Endothelial cell (in vitro differentiated cells): ENCODE data around the gene COL19A1. TPM values are rescaled to one million over a fixed set of nuclear protein-coding genes. Genes with fewer than 3 reads are reported as not detected.
"Not testable (repeated sequence)": the region's sequence is repeated elsewhere in the genome, so short reads cannot be mapped to it uniquely, and the experiment has no call there.

Experiments
- DNase-seq: peaks from one replicate; pipeline ENCODE4 v3.0.0; 2021; ENCODE audit warnings: low spot score
- H3K27ac Mint-ChIP-seq: one replicate; pipeline ENCODE4 v1.8.0; 2021; ENCODE audit warnings: mixed read lengths, inconsistent platforms; ENCODE audit not compliant: unreplicated experiment
- H3K27me3 Mint-ChIP-seq: one replicate; pipeline ENCODE4 v1.8.0; 2021; ENCODE audit warnings: mild to moderate bottlenecking, moderate library complexity, mixed read lengths, inconsistent platforms; ENCODE audit not compliant: unreplicated experiment
- H3K36me3 Mint-ChIP-seq: one replicate; pipeline ENCODE4 v1.8.0; 2021; ENCODE audit warnings: mild to moderate bottlenecking, low read depth, mixed read lengths, inconsistent platforms; ENCODE audit not compliant: unreplicated experiment
- H3K4me1 Mint-ChIP-seq: one replicate; pipeline ENCODE4 v1.8.0; 2021; ENCODE audit warnings: mild to moderate bottlenecking, mixed read lengths, inconsistent platforms; ENCODE audit not compliant: unreplicated experiment
- H3K4me3 Mint-ChIP-seq: one replicate; pipeline ENCODE4 v1.8.0; 2021; ENCODE audit warnings: mild to moderate bottlenecking, mixed read lengths, inconsistent platforms; ENCODE audit not compliant: unreplicated experiment
- H3K9me3 Mint-ChIP-seq: one replicate; pipeline ENCODE4 v1.8.0; 2021; ENCODE audit warnings: mixed read lengths, inconsistent platforms; ENCODE audit not compliant: unreplicated experiment
- CTCF ChIP-seq: fragments of 200-600 bp; sonication (generic); IDR thresholded peaks from one replicate; pipeline ENCODE4 v1.5.0; 2021; ENCODE audit warnings: antibody characterized with exemption; ENCODE audit not compliant: unreplicated experiment
- total RNA-seq: library from RNA; stranded (reverse); fragmentation: NEBNext Ultra II Directional; extraction: Animal tissue kit (Norgen Biotek cat#: 25700); gene quantifications from one replicate; pipeline ENCODE4 v1.2.1, GENCODE V29; 2021; ENCODE audit not compliant: unreplicated experiment

Gene COL19A1
- total RNA-seq, 1 donor from 2014 or later = 0.33 TPM

- Mint-ChIP-seq H3K4me1 (no peaks in the 10 kb centered on the region), H3K27ac (no peak overlapping the region), H3K4me3 (no peak overlapping the region), H3K9me3 (no peaks in the 10 kb centered on the region), H3K27me3 (no peaks in the 10 kb centered on the region), H3K36me3 (no peaks in the 10 kb centered on the region)
- no peak for DNase-seq
- TF ChIP-seq CTCF = no peak
These were observed 121.2 kb downstream of the COL19A1 start for GRCh38 chr6:69987550-69987949.

GRCh38 chr6:69988458-69989126 lies 122.2 kb downstream of the COL19A1 start:
- Mint-ChIP-seq H3K9me3 (no peaks in the 10 kb centered on the region), H3K36me3 (no peaks in the 10 kb centered on the region), H3K27me3 (no peaks in the 10 kb centered on the region)

DNA sequence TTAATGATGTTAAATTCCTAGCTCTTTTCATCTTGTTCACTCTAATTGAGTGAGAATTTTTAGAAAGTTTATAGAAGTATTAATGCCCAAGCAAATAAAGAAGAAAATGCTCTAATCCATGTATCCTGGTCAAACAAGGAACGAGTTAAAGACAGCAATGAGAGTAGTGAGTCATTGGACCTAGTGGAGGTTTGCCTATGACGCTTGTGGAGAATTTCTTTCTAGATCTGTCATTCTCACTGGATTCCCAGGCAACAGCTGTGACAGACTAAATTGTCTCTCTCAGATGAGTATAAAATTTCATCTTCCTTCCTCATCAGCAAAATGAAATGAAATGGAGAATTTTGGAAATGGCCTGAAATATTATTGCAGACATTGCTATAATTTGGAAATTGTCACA lies 127.9 kb downstream of the COL19A1 start:
- TF ChIP-seq CTCF = no peak
- Mint-ChIP-seq H3K9me3 (no peaks in the 10 kb centered on the region), H3K27me3 (no peaks in the 10 kb centered on the region), H3K36me3 (no peaks in the 10 kb centered on the region), H3K4me1 (no peaks in the 10 kb centered on the region), H3K4me3 (no peak overlapping the region), H3K27ac (no peak overlapping the region)
- DNase-seq = no peak

More at GRCh38 chr6:69988458-69989126, 122.2 kb downstream of the COL19A1 start:
- no peak for DNase-seq
- no peak overlapping the region for H3K27ac Mint-ChIP-seq
- H3K4me3 Mint-ChIP-seq = no peak overlapping the region
- TF ChIP-seq CTCF = no peak
- no peaks in the 10 kb centered on the region for H3K4me1 Mint-ChIP-seq

DNA sequence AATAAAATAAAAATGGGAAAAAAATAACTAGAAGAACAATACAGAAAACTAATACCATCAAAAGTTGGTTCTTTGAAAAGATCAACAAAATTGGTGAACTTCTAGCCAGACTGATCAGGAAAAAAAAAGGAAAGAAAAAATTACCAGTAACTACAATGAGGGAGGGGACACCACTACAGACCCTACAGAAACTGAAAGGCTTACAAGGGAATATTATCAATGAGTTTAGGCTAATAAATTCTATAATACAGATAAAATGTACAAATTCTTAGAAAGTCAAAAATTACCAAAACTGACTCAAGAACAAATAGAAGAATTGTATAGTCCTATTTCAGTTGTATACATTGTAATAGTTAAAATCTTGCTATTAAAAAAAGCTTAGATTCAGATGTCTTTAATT lies 141.8 kb downstream of the COL19A1 start:
- Mint-ChIP-seq H3K9me3 (no peaks in the 10 kb centered on the region), H3K36me3 (peaks cover 6% of the 10 kb centered on the region), H3K4me1 (no peaks in the 10 kb centered on the region), H3K27ac (no peak overlapping the region), H3K4me3 (no peak overlapping the region), H3K27me3 (peaks cover 2% of the 10 kb centered on the region)
- DNase-seq = no peak
- TF ChIP-seq CTCF = no peak

- H3K27me3 Mint-ChIP-seq, H3K36me3 Mint-ChIP-seq, H3K4me3 Mint-ChIP-seq, H3K27ac Mint-ChIP-seq, DNase-seq, H3K9me3 Mint-ChIP-seq, H3K4me1 Mint-ChIP-seq: not testable (repeated sequence)
These were observed 144.0 kb downstream of the COL19A1 start for GRCh38 chr6:70010339-70010738.

- not testable (repeated sequence) for H3K9me3 Mint-ChIP-seq, H3K4me3 Mint-ChIP-seq, H3K4me1 Mint-ChIP-seq, DNase-seq, H3K27ac Mint-ChIP-seq, H3K27me3 Mint-ChIP-seq, H3K36me3 Mint-ChIP-seq
These were observed 156.8 kb downstream of the COL19A1 start for GRCh38 chr6:70023201-70023600.
